Esophagus muscularis mucosa (tissue), 4 donors: ENCODE data around the gene TPK1. TPM values are rescaled to one million over a fixed set of nuclear protein-coding genes. Genes with fewer than 3 reads are reported as not detected.

Source experiments
- DNase-seq: peaks from one replicate; pipeline ENCODE4 v3.0.0-alpha.2; 2017; ENCODE audit errors: extremely low spot score
- H3K27ac ChIP-seq, 4 donors: fragments of 200-600 bp; sonication (generic); replicated peaks in 1 of 4; 1 replicate in 3 of 4; 2 replicates in 1 of 4; pipeline ENCODE4 v1.5.1; 2016 to 2019; ENCODE audit warnings: mild to moderate bottlenecking in 1 of 4
- H3K27me3 ChIP-seq, 4 donors: fragments of 200-600 bp; sonication (generic); one replicate each; pipeline versions ENCODE4 v1.5.1 to v1.6.0; 2016 to 2019
- H3K36me3 ChIP-seq, 4 donors: fragments of 200-600 bp; sonication (generic); one replicate each; pipeline ENCODE4 v1.5.1; 2016 to 2019
- H3K4me1 ChIP-seq, 4 donors: fragments of 200-600 bp; sonication (generic); one replicate each; pipeline ENCODE4 v1.5.1; 2016 to 2019
- H3K4me3 ChIP-seq, 4 donors: fragments of 200-600 bp; sonication (generic); 1 replicate in 2 of 4; 2 replicates in 2 of 4; pipeline ENCODE4 v1.5.1; 2016 to 2019; ENCODE audit warnings: mild to moderate bottlenecking in 4 of 4, moderate library complexity in 1 of 4
- H3K9me3 ChIP-seq, 4 donors: fragments of 200-600 bp; sonication (generic); 1 replicate in 3 of 4; 2 replicates in 1 of 4; pipeline ENCODE4 v1.5.1; 2016 to 2019
- EP300 ChIP-seq: sonication (generic); formaldehyde crosslinking; IDR thresholded peaks from one replicate; pipeline ENCODE4 v1.6.1; 2017; ENCODE audit warnings: antibody characterized with exemption
- POLR2A ChIP-seq: fragments of 450-650 bp; IDR thresholded peaks from one replicate; pipeline ENCODE4 v1.6.1; 2017; ENCODE audit warnings: antibody characterized with exemption, moderate library complexity, mild to moderate bottlenecking, low read depth
- POLR2AphosphoS5 ChIP-seq, 2 donors: sonication (generic); formaldehyde crosslinking; IDR thresholded peaks; one replicate each; pipeline ENCODE4 v1.6.1; 2017; ENCODE audit warnings: antibody characterized with exemption in 2 of 2
- WGBS: methylation state at CpG from one replicate; pipeline ENCODE4 v1.1.5; 2018; 5-methylcytosine and 5-hydroxymethylcytosine counted together
- intact Hi-C: fragments of 100-400 bp; cut with DNase I; formaldehyde crosslinking; loops from one replicate; pipeline ENCODE4 v1.15.1; 2023
- small RNA-seq, 3 donors: library from RNA; depleted of rRNA; stranded (forward); fragments of <200 nt; gene quantifications; one replicate each; pipeline ENCODE3, GENCODE V24; 2016
- total RNA-seq, 4 donors: library from RNA; depleted of rRNA; stranded (reverse); fragments of >200 nt; gene quantifications; one replicate each; pipeline versions ENCODE4 v1.1.0 to v1.2.1, GENCODE V29; 2016
- TF ChIP-seq, protein P1 (sequence below), 3 experiments: fragments of 200-600 bp in 2 of 3; fragments of 450-650 bp in 1 of 3; sonication (generic) in 2 of 3; IDR thresholded peaks; one replicate each; pipeline ENCODE4 v1.5.1; 2017 to 2019; ENCODE audit warnings: antibody characterized with exemption in 3 of 3, mild to moderate bottlenecking in 2 of 3, moderate library complexity in 1 of 3

The TPK1 gene
- total RNA-seq, 4 donors from 2014 or later = 2.7 to 4.3 (median 3.4) TPM

DNA sequence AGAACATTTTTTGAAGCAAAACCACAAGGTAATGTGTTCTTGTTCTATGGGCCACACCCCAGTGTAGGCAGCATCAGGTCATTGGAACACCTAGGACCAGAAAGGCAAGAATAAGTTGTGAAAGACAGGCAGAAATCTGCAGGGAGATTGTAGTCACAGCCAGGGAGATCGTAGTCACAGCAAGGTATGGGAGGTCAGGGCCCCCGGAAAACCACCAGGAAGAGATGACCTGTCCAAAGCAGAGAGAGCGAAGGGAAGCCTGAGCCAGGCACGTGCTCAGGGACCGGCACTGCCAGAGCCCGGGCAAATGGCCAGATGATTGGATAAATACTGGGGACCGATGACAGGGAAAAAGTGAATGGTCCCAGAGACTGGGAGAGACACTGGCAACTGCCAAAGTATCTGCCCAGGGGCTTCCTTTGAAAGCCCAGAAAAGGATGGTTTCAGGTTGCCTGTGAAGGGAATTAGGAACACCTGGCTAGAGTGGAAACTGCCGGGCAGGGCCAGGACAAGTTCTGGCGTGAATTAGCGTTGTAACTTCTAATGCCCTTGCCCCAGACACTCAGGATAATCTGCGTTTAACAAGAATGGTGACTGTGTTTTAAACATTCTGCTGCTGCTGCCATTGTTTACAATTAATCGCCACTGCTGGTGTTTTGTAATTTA lies 428.5 kb downstream of the TPK1 start:
- Histone ChIP-seq H3K4me3 (no peak overlapping the region), H3K9me3 (no peaks in the 10 kb centered on the region), H3K27me3 (no peaks in the 10 kb centered on the region), H3K4me1 (no peaks in the 10 kb centered on the region), H3K27ac (no peak overlapping the region), H3K36me3 (no peaks in the 10 kb centered on the region)
- WGBS = 65% methylated on average over 12 of the region's 12 CpGs
- no peak for DNase-seq
- intact Hi-C loops = no loop called here
- TF ChIP-seq, protein P1, sequence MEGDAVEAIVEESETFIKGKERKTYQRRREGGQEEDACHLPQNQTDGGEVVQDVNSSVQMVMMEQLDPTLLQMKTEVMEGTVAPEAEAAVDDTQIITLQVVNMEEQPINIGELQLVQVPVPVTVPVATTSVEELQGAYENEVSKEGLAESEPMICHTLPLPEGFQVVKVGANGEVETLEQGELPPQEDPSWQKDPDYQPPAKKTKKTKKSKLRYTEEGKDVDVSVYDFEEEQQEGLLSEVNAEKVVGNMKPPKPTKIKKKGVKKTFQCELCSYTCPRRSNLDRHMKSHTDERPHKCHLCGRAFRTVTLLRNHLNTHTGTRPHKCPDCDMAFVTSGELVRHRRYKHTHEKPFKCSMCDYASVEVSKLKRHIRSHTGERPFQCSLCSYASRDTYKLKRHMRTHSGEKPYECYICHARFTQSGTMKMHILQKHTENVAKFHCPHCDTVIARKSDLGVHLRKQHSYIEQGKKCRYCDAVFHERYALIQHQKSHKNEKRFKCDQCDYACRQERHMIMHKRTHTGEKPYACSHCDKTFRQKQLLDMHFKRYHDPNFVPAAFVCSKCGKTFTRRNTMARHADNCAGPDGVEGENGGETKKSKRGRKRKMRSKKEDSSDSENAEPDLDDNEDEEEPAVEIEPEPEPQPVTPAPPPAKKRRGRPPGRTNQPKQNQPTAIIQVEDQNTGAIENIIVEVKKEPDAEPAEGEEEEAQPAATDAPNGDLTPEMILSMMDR (IDR thresholded peaks at IDR 0.05) = no peak
- TF ChIP-seq POLR2A (no peak), EP300 (no peak), POLR2AphosphoS5 (IDR thresholded peaks at IDR 0.05) (no peak)

DNA sequence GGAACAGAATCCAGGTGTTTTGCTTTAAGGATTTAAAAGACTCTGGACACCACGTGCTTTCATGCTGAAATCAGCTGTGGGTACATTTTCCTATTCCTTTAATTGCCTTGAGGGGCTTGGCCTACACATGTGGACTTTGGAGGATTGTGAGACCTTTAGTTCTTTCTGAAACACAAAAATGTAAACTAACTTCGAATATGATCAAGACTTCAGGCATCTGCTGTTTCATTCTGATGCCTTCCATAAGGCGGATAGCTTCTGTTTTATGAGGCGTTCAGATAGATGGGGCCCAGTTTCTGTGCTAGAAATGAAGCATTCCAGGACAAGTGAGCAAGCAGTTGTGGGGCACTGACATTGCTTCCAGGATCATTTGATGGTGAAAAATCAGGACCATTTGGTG lies 430.9 kb downstream of the TPK1 start:
- no peaks in the 10 kb centered on the region for H3K27me3 ChIP-seq
- H3K4me3 ChIP-seq = no peak overlapping the region
- no peak for DNase-seq
- TF ChIP-seq POLR2A = no peak
- no peak for TF ChIP-seq EP300
- TF ChIP-seq POLR2AphosphoS5 (IDR thresholded peaks at IDR 0.05) = no peak
- TF ChIP-seq, protein P1 (IDR thresholded peaks at IDR 0.05) = no peak
- no peaks in the 10 kb centered on the region for H3K9me3 ChIP-seq
- no peaks in the 10 kb centered on the region for H3K4me1 ChIP-seq
- H3K36me3 ChIP-seq = no peaks in the 10 kb centered on the region
- H3K27ac ChIP-seq = no peak overlapping the region
- intact Hi-C loops = no loop called here
- 79% methylated on average over 4 of the region's 4 CpGs for WGBS

DNA sequence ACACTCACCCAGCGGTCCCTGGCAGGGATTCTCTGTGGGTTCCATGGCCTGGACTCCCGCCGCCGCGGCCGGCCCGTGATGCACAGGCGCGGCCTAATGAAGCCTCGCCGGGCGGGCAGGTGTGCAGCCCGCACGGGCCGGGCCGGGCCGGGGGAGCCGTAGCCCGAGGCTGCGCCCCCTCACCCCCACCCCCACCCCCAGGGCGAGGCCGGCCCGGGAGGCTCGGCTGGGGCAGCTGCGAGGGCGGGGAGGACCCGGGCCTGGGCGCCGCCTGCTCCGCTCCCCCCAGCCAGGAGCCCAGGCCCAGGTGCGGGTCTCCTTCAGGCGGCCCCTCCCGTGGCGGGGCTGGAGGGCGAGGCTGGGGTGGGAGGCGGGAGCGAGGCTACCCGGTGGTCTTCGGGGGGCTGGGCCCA lies 432.2 kb downstream of the TPK1 start, which contains the start of gene NOBOX:
Gene NOBOX, minus strand, starts transcription at position 45 of the 413 bp plus-strand sequence.
- no peak for DNase-seq
- Histone ChIP-seq H3K4me3 (no peak within 1 kb of the TSS), H3K9me3 (no peaks in the 10 kb centered on the region), H3K27ac (no peak within 1 kb of the TSS), H3K36me3 (no peaks in the 10 kb centered on the region), H3K4me1 (no peaks in the 10 kb centered on the region), H3K27me3 (no peaks in the 10 kb centered on the region)
- TF ChIP-seq POLR2A (no peak), POLR2AphosphoS5 (IDR thresholded peaks at IDR 0.05) (no peak), EP300 (no peak)
- TF ChIP-seq, protein P1 (IDR thresholded peaks at IDR 0.05) = no peak
- WGBS = 92% methylated on average over 12 of the region's 39 CpGs
- intact Hi-C loops = no loop called here

DNA sequence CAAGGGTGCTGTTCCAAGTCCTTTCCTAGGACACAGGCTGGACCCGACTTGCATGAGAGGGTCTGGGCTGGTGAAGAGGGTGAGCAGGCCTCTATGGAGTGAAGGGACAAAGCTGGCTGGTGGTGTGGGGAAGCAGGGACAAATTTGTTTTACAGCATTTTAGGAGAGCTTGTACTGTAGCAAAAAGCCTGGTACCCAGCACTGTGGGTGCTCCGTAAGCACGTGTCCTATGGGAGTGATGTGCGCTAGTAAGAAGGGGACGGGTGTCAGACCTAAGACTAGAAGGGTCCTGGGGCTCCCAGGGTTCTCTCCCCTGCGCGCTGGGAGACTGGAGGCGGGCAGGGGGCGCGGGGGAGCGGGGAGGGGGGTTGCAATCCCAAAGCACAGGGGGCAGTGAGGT lies 432.8 kb downstream of the TPK1 start:
- H3K4me1 ChIP-seq = no peaks in the 10 kb centered on the region
- intact Hi-C loops = no loop called here
- no peaks in the 10 kb centered on the region for H3K9me3 ChIP-seq
- WGBS = 89% methylated on average over 11 of the region's 11 CpGs
- no peak for DNase-seq
- no peak overlapping the region for H3K4me3 ChIP-seq
- no peak overlapping the region for H3K27ac ChIP-seq
- H3K27me3 ChIP-seq = no peaks in the 10 kb centered on the region
- TF ChIP-seq EP300 = no peak
- TF ChIP-seq, protein P1 (IDR thresholded peaks at IDR 0.05) = no peak
- TF ChIP-seq POLR2A = no peak
- no peak for TF ChIP-seq POLR2AphosphoS5 (IDR thresholded peaks at IDR 0.05)
- H3K36me3 ChIP-seq = no peaks in the 10 kb centered on the region

Small RNAs within 50 kb of the gene (small RNA-seq; reads per million reads assigned to genes)
- 0 to 0.37 (median 0) reads per million in 3 donors for gene RNU6ATAC40P
